ENCODE measurements around the gene NPL.

DNA sequence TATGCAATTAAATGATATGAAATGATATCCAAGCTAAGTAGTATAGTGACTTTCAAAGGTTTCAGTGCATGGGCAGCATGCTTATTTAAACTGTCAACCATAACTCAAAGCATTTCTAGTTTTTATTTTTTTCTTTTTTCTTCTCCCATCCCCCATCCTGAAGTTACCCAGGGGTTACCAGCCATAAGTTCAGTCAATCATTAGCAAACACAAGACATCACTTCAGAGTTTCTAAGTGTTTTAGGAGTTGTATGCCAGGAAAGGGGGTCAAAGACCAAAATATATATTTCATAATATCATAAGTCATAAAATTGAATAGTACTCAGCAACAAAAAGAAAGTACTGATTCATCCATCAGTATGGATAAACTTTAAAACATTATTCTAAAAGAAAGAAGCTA is 78.3 kb downstream of the NPL start:
- TF ChIP-seq, protein P1, sequence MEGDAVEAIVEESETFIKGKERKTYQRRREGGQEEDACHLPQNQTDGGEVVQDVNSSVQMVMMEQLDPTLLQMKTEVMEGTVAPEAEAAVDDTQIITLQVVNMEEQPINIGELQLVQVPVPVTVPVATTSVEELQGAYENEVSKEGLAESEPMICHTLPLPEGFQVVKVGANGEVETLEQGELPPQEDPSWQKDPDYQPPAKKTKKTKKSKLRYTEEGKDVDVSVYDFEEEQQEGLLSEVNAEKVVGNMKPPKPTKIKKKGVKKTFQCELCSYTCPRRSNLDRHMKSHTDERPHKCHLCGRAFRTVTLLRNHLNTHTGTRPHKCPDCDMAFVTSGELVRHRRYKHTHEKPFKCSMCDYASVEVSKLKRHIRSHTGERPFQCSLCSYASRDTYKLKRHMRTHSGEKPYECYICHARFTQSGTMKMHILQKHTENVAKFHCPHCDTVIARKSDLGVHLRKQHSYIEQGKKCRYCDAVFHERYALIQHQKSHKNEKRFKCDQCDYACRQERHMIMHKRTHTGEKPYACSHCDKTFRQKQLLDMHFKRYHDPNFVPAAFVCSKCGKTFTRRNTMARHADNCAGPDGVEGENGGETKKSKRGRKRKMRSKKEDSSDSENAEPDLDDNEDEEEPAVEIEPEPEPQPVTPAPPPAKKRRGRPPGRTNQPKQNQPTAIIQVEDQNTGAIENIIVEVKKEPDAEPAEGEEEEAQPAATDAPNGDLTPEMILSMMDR (IDR thresholded peaks at IDR 0.05) = no peak
- no peak for TF ChIP-seq POLR2AphosphoS5 (IDR thresholded peaks at IDR 0.05)
- no peak for TF ChIP-seq POLR2A (IDR thresholded peaks at IDR 0.05)
